OCI-LY1 (cell line): Measurements from ENCODE around the gene DACH1.

Source experiments
- EZH2 ChIP-seq: fragments of 200-600 bp; sonication (generic), shearing (Covaris generic); IDR thresholded peaks from 2 replicates; pipeline ENCODE4 v1.8.0; 2017; ENCODE audit warnings: borderline replicate concordance, mixed run types, mild to moderate bottlenecking, antibody characterized with exemption, low read length, moderate library complexity, mixed read lengths
- TF ChIP-seq, protein P1 (sequence below): fragments of 200-600 bp; sonication (generic), shearing (Covaris generic); IDR thresholded peaks from 2 replicates; pipeline ENCODE4 v1.5.1; 2017; ENCODE audit warnings: mild to moderate bottlenecking, antibody characterized with exemption, low read length, moderate library complexity, mixed read lengths

DNA sequence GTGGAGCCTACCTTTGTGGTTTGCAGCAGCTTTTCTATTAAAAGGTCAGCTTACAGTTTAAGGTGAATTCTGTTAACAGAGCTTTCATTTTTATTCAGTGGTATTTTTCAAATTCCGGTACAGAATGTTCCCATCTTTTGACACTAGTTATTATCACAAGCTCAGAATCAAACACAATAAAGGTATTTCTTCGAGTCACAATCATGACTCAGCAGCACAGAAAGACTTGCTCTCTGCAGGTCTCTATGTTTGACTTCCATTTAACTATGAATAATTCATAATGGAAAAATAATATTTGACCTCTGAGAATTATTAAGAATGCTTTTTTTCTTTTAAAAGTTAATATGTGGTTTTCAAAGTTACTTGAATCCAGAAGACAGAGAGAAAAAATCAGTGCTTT is 28.2 kb downstream of the DACH1 start:
- TF ChIP-seq, protein P1, sequence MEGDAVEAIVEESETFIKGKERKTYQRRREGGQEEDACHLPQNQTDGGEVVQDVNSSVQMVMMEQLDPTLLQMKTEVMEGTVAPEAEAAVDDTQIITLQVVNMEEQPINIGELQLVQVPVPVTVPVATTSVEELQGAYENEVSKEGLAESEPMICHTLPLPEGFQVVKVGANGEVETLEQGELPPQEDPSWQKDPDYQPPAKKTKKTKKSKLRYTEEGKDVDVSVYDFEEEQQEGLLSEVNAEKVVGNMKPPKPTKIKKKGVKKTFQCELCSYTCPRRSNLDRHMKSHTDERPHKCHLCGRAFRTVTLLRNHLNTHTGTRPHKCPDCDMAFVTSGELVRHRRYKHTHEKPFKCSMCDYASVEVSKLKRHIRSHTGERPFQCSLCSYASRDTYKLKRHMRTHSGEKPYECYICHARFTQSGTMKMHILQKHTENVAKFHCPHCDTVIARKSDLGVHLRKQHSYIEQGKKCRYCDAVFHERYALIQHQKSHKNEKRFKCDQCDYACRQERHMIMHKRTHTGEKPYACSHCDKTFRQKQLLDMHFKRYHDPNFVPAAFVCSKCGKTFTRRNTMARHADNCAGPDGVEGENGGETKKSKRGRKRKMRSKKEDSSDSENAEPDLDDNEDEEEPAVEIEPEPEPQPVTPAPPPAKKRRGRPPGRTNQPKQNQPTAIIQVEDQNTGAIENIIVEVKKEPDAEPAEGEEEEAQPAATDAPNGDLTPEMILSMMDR = no peak
- no peak for TF ChIP-seq EZH2
